PC-9 (cell line): ENCODE data around the gene PLEKHA1. TPM values are rescaled to one million over a fixed set of nuclear protein-coding genes. Genes with fewer than 3 reads are reported as not detected.

Experiments
- BruUV-seq: library from RNA; stranded (reverse); fragments of 400-500 nt; replicated peaks from 2 replicates; lab custom pipeline; 2021; lab: Mats Ljungman, UMichigan
- CTCF ChIA-PET: fragments of 300-600 bp; sonication (Branson Sonifier 250); formaldehyde crosslinking; loops from one replicate; lab custom pipeline; 2022; ENCODE audit warnings: antibody characterized with exemption; lab: Charles Lee
- POLR2A ChIA-PET: fragments of 300-600 bp; sonication (Branson Sonifier 250); formaldehyde crosslinking; loops from one replicate; lab custom pipeline; 2022; ENCODE audit warnings: antibody characterized with exemption; ENCODE audit not compliant: unreplicated experiment; lab: Charles Lee
- DNase-seq, 2 experiments: peaks; one replicate each; pipeline versions ENCODE4 v3.0.0 to v3.0.0-alpha.2; 2015 to 2022; ENCODE audit warnings: mixed read lengths in 1 of 2
- H2AFZ ChIP-seq: fragments of 200-600 bp; sonication (generic); 2 replicates; pipeline ENCODE4 v1.8.1; 2017; ENCODE audit warnings: antibody characterized with exemption
- H3F3A ChIP-seq: fragments of 200-600 bp; sonication (generic); 2 replicates; pipeline ENCODE4 v1.8.1; 2017; ENCODE audit warnings: antibody characterized with exemption, mild to moderate bottlenecking, low read depth; ENCODE audit not compliant: insufficient read depth
- H3K27ac ChIP-seq: fragments of 200-600 bp; sonication (generic); 2 replicates; pipeline ENCODE4 v1.6.1; 2016; ENCODE audit warnings: mixed run types
- H3K27me3 ChIP-seq: fragments of 200-600 bp; sonication (generic); 2 replicates; pipeline ENCODE4 v1.6.1; 2016; ENCODE audit warnings: low read depth, mixed run types; ENCODE audit not compliant: insufficient read depth
- H3K36me3 ChIP-seq: fragments of 200-600 bp; sonication (generic); 2 replicates; pipeline ENCODE4 v1.6.1; 2016; ENCODE audit warnings: low read depth, mixed run types
- H3K4me1 ChIP-seq: fragments of 200-600 bp; sonication (generic); replicated peaks from 2 replicates; pipeline ENCODE4 v1.6.1; 2016; ENCODE audit warnings: mixed run types; ENCODE audit not compliant: insufficient read depth
- H3K4me2 ChIP-seq: fragments of 200-600 bp; sonication (generic); 2 replicates; pipeline ENCODE4 v1.6.1; 2017; ENCODE audit warnings: mixed run types
- H3K4me3 ChIP-seq: fragments of 200-600 bp; sonication (generic); 2 replicates; pipeline ENCODE4 v1.6.1; 2016; ENCODE audit warnings: mixed run types
- H3K79me2 ChIP-seq: fragments of 200-600 bp; sonication (generic); 2 replicates; pipeline ENCODE4 v1.6.1; 2017; ENCODE audit warnings: low read depth, mixed run types
- H3K9me2 ChIP-seq: fragments of 200-600 bp; sonication (generic); 2 replicates; pipeline ENCODE4 v1.8.1; 2017; ENCODE audit warnings: mild to moderate bottlenecking; ENCODE audit not compliant: insufficient read depth
- H3K9me3 ChIP-seq: fragments of 200-600 bp; sonication (generic); 2 replicates; pipeline ENCODE4 v1.8.1; 2016; ENCODE audit warnings: low read depth; ENCODE audit not compliant: insufficient read depth
- H4K20me1 ChIP-seq: fragments of 200-600 bp; sonication (generic); 2 replicates; pipeline ENCODE4 v1.8.1; 2017; ENCODE audit not compliant: insufficient read depth
- EZH2 ChIP-seq: fragments of 200-600 bp; sonication (generic); IDR thresholded peaks from 2 replicates; pipeline ENCODE4 v1.8.0; 2017; ENCODE audit warnings: antibody characterized with exemption, low read depth
- intact Hi-C: fragments of 100-400 bp; cut with micrococcal nuclease; formaldehyde crosslinking; loops from one replicate; pipeline ENCODE4 v1.10.0; 2022; ENCODE audit not compliant: unreplicated experiment
- total RNA-seq: library from RNA; stranded (reverse); gene quantifications from 2 replicates; pipeline ENCODE4 v1.2.3, GENCODE V29; 2021
- TF ChIP-seq, protein P1 (sequence below): fragments of 200-600 bp; sonication (generic); conservative IDR thresholded peaks from 2 replicates; pipeline ENCODE4 v1.6.1; 2017; ENCODE audit warnings: mixed run types, antibody characterized with exemption, mild to moderate bottlenecking, moderate library complexity

Gene PLEKHA1
- total RNA-seq, 1 experiment from 2014 or later = 33.8 TPM

- no TSS peak for BruUV-seq
- H3K36me3 ChIP-seq = no peaks in the 10 kb centered on the region
- intact Hi-C loops = no loop called here
- no peaks in the 10 kb centered on the region for H3K9me2 ChIP-seq
- H3F3A ChIP-seq = no peaks in the 10 kb centered on the region
- TF ChIP-seq, protein P1, sequence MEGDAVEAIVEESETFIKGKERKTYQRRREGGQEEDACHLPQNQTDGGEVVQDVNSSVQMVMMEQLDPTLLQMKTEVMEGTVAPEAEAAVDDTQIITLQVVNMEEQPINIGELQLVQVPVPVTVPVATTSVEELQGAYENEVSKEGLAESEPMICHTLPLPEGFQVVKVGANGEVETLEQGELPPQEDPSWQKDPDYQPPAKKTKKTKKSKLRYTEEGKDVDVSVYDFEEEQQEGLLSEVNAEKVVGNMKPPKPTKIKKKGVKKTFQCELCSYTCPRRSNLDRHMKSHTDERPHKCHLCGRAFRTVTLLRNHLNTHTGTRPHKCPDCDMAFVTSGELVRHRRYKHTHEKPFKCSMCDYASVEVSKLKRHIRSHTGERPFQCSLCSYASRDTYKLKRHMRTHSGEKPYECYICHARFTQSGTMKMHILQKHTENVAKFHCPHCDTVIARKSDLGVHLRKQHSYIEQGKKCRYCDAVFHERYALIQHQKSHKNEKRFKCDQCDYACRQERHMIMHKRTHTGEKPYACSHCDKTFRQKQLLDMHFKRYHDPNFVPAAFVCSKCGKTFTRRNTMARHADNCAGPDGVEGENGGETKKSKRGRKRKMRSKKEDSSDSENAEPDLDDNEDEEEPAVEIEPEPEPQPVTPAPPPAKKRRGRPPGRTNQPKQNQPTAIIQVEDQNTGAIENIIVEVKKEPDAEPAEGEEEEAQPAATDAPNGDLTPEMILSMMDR = no peak
- no peak for TF ChIP-seq EZH2
- H3K79me2 ChIP-seq = no peaks in the 10 kb centered on the region
- DNase-seq = no peak
- no peak overlapping the region for H2AFZ ChIP-seq
- CTCF ChIA-PET = no interaction called here
- no peaks in the 10 kb centered on the region for H3K9me3 ChIP-seq
- H3K27me3 ChIP-seq = no peaks in the 10 kb centered on the region
- no peaks in the 10 kb centered on the region for H3K4me1 ChIP-seq
- POLR2A ChIA-PET = no interaction called here
- H3K27ac ChIP-seq = no peak overlapping the region
- no peak overlapping the region for H3K4me3 ChIP-seq
- H3K4me2 ChIP-seq = no peak overlapping the region
- H4K20me1 ChIP-seq = no peaks in the 10 kb centered on the region
These were observed 52.3 kb downstream of the PLEKHA1 start for GRCh38 chr10:122426829-122427228.

GRCh38 chr10:122427280-122427679 is 52.8 kb downstream of the PLEKHA1 start:
- Histone ChIP-seq H3K27me3 (no peaks in the 10 kb centered on the region), H3F3A (no peaks in the 10 kb centered on the region), H3K4me1 (no peaks in the 10 kb centered on the region), H4K20me1 (no peaks in the 10 kb centered on the region), H3K4me2 (no peak overlapping the region), H3K9me3 (no peaks in the 10 kb centered on the region), H3K9me2 (no peaks in the 10 kb centered on the region), H2AFZ (no peak overlapping the region), H3K27ac (no peak overlapping the region), H3K4me3 (no peak overlapping the region), H3K36me3 (no peaks in the 10 kb centered on the region), H3K79me2 (no peaks in the 10 kb centered on the region)
- no peak for DNase-seq
- CTCF ChIA-PET = no interaction called here
- POLR2A ChIA-PET = no interaction called here
- BruUV-seq = no TSS peak
- intact Hi-C loops = no loop called here
- TF ChIP-seq EZH2 = no peak
- TF ChIP-seq, protein P1 = no peak

- no peaks in the 10 kb centered on the region for H4K20me1 ChIP-seq
- H3K4me3 ChIP-seq = no peak overlapping the region
- H2AFZ ChIP-seq = no peak overlapping the region
- H3K9me2 ChIP-seq = no peaks in the 10 kb centered on the region
- DNase-seq = peak in 1 of 2 experiments; percentile 38
- POLR2A ChIA-PET = interaction anchor here (0.7 kb wide), 1 partner anchor 142 kb away, joined by 7 read pairs; no protein-coding TSS in a partner anchor
- H3K36me3 ChIP-seq = no peaks in the 10 kb centered on the region
- intact Hi-C loops = loop anchor here (1.0 to 10.0 kb wide), 5 partner anchors 93 to 291 kb away; no protein-coding TSS in a partner anchor
- no peak for TF ChIP-seq EZH2
- TF ChIP-seq, protein P1 = peak; percentile 83
- no peak overlapping the region for H3K4me2 ChIP-seq
- no peaks in the 10 kb centered on the region for H3K79me2 ChIP-seq
- BruUV-seq = no TSS peak
- CTCF ChIA-PET = interaction anchor here (0.6 to 1.8 kb wide), 8 partner anchors 35 to 812 kb away, joined by 3 to 7 read pairs (median 4); no protein-coding TSS in a partner anchor
- no peaks in the 10 kb centered on the region for H3K27me3 ChIP-seq
- H3F3A ChIP-seq = no peaks in the 10 kb centered on the region
- no peaks in the 10 kb centered on the region for H3K4me1 ChIP-seq
- no peak overlapping the region for H3K27ac ChIP-seq
- no peaks in the 10 kb centered on the region for H3K9me3 ChIP-seq
These were observed 60.8 kb downstream of the PLEKHA1 start for GRCh38 chr10:122435212-122435827.
